Epithelial cell of esophagus (primary cell): ENCODE measurements around the gene NLGN2.

Experiments
- DNase-seq: peaks from one replicate; pipeline ENCODE4 v3.0.0; 2010; ENCODE audit warnings: low read depth
- H3K4me3 ChIP-seq: 2 replicates; pipeline ENCODE4 v1.5.1; 2011; ENCODE audit warnings: mild to moderate bottlenecking, low read length, control low read depth
- TF ChIP-seq, protein P1 (sequence below): IDR thresholded peaks from 2 replicates; pipeline ENCODE4 v1.5.1; 2011; ENCODE audit warnings: low read depth, mild to moderate bottlenecking, low read length, control low read depth, inconsistent platforms; ENCODE audit not compliant: insufficient read depth; ENCODE audit errors: missing control alignments

The NLGN2 gene

DNA sequence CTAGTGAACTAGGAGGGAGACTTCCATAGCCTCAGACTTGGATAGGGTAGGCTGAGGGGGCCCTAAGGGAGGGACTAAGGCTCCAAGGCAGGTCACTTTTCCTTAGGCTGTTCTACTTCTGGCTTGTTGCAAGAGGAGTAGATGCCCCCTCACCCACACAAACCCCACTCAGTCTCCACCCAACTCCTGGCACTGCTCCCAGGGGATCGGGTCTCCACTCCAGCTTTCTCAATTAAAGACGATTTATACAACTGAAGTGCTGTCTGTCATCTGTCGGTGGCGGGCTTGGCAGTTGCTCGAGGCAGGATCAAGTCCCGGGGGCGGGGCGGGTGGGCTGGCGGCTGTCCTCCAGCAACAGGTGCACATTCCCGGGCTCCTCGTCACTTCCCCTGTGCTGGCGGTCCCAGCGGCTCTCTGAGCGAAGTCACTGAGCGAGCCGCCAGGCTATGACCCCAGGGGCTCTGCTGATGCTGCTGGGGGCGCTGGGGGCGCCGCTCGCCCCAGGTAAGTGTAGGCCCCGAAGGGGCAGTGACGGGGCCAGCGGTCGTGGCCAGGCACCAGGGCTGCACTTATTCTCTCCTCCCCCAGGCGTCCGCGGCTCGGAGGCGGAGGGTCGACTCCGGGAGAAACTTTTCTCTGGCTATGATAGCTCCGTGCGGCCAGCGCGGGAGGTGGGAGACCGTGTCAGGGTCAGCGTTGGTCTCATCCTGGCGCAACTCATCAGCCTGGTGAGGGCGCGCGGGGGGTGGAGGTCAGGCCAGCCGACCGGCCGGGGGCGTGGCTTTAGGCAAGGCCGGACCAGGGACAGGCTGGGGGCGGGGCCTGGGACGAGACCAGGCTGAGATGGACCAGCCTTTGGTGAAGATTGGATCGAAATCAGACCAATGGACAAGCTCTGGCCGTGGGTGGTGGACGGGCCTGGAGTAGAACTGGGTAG, 37.3 kb downstream of the NLGN2 start, which contains the start of gene CHRNB1:
Gene CHRNB1 (plus strand): TSS at position 380 of the 937 bp plus-strand sequence. CDS start 67 bp downstream, at position 447.
- peak; percentile 50 for DNase-seq
- peak within 1 kb of the TSS; percentile 21 for H3K4me3 ChIP-seq
- TF ChIP-seq, protein P1, sequence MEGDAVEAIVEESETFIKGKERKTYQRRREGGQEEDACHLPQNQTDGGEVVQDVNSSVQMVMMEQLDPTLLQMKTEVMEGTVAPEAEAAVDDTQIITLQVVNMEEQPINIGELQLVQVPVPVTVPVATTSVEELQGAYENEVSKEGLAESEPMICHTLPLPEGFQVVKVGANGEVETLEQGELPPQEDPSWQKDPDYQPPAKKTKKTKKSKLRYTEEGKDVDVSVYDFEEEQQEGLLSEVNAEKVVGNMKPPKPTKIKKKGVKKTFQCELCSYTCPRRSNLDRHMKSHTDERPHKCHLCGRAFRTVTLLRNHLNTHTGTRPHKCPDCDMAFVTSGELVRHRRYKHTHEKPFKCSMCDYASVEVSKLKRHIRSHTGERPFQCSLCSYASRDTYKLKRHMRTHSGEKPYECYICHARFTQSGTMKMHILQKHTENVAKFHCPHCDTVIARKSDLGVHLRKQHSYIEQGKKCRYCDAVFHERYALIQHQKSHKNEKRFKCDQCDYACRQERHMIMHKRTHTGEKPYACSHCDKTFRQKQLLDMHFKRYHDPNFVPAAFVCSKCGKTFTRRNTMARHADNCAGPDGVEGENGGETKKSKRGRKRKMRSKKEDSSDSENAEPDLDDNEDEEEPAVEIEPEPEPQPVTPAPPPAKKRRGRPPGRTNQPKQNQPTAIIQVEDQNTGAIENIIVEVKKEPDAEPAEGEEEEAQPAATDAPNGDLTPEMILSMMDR: no peak

DNA sequence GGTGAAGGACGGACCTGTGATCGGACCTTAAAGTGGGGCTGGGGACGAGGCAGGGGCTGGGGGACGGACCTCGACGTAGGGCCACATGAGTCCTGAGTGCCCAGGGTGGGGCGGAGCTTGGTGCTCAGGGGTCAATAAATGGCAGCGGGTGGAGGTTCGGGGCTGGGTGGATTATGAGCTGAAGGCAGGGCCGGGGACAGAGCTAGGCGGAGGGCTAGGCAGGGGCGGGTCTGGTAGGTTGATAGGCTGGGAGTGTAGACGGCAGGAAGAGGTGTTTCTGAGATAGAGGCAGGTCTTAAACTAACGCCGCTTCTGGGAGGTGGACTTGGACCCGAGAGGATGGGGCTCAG, 37.9 kb downstream of the NLGN2 start:
- TF ChIP-seq, protein P1: no peak
- peak overlapping the region; percentile 21 for H3K4me3 ChIP-seq
- DNase-seq: peak; percentile 47

DNA sequence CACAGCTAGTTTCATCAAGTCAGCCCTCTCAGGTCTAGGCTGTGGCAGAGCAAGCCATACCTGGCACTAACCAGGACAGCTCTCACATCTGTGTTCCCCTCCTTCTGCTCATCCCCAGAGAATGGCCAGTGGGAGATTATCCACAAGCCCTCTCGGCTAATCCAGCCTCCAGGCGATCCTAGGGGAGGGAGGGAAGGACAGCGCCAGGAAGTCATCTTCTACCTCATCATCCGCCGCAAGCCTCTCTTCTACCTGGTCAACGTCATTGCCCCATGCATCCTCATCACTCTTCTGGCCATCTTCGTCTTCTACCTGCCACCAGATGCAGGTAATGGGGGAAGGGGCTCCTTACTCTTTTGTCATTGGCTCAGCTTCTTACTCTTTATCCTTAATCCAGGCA, 40.8 kb downstream of the NLGN2 start:
- DNase-seq: no peak
- TF ChIP-seq, protein P1: no peak
- H3K4me3 ChIP-seq: no peak overlapping the region

DNA sequence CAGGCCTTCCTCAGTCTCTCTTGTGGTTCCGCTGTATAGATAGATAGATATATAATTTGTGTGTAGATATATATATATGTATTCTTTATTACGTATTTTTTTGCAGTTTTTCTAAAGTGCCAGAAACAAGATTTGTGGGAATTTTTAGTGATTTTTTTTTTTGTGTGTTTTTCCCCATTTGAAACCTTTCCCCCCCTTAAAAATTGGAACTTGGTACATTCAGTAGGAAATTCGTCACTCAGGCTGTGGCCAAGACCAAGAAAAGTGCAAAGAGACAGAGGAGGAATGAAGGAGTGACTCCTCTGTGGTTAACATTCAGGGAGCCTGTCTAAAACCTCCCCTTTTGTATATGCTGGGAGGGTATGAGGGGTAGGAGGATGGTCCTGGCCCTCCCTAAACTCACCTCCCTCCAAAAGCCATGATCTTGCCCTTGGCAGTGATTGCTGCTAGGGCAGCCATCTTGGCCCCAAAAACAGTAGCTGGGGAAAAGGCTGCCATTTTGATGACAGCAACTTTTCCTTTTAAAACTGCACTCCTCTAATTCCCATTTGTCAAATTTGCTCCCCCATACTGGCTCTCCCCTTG, 52.4 kb downstream of the NLGN2 start:
- TF ChIP-seq, protein P1: no peak
- no peak for DNase-seq
- no peak overlapping the region for H3K4me3 ChIP-seq

DNA sequence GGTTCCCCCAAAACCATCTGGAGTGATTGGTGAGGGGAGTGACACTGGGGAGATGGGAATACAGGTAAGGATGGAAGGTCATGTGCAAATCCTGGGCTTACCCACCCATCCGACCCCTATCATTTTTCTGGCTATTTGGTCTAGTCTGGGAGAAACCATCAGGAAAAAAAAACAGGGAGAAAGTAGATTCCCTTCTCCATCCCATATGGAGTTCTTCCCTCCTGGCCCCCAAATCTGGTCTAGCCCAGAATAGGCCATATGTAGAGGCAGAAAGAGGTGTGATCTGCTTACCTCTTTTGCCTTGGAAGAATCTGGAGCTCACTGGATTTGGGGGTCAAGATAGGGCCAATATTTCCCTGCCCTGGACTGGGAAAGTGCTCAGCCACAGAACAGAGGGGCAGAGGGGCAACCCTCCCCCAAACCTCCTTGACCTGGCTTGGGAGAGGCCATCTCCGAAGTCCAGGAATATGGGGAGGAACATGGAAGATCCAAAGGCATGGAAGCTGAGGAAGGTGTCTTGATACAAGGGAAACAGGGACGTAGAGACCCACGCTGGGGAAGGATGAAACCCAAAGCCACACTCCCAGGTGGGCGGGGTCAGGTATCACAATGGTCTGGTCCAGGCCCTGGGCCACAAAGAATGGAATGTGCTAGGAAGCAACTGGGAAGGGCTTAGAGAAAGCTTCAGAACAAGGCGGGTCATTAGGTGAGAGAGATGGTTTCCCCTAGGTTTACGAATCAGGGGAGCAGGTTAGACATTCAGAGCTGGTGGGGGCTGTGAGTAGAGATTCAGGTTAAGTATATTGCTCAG, 53.4 kb downstream of the NLGN2 start:
- TF ChIP-seq, protein P1: no peak
- no peak for DNase-seq
- H3K4me3 ChIP-seq: no peak overlapping the region

DNA sequence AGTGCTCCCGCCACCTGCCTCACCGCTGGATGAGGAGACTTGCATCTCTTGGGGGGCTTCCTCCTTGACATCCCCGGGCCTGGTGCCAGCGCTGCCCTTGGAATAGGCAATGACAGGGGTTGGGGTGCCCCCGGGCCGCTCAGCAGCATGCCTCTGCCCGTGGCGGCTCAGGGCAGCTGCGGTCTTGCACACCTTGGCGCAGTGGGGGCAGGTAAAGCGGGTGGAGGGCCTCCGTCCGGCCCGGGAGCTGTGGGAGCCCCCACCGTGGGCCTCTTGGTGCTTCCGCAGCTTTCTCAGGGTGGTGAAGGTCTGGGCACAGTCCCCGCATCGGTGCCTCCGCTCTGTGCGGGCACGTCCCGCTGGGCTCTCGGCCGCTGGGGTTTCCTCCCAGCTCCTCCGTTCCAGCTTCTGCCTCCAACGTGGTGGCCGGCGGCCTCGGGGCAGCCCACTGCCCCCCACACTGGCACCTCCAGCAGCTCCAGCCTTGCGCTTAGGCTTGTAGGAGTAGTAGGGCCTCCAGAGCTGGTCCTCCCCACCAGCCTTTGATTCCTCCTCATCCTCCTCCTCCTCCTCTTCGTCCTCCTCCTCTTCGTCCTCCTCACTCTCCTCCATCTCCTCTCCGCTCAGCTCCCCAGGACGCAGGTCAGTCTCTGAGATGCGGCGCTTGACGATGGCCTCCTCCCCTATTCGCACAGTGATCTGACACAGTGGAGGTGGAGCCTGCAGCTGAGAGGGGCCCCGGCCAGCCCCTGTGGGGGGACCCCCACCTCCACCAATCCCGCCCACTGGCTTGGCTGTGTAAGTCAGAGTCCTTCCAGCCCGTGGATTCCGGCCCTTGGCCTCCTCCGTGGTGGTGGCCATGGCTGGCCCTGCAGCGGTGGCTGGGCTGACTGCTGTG, 55.1 kb downstream of the NLGN2 start:
- TF ChIP-seq, protein P1: no peak
- H3K4me3 ChIP-seq: no peak overlapping the region
- no peak for DNase-seq
